HCT116 (cell line): ENCODE data around the gene TAAR6. TPM values are rescaled to one million over a fixed set of nuclear protein-coding genes. Genes with fewer than 3 reads are reported as not detected.

Experiments used
- ATAC-seq: fragments of 200-7000 bp; cut with Tn5 transposase; 2 replicates; pipeline ENCODE4 v1.9.1; 2020; ENCODE audit warnings: mild to moderate bottlenecking, moderate library complexity
- BruUV-seq: library from RNA; stranded (reverse); fragments of 400-500 nt; replicated peaks from 2 replicates; lab custom pipeline; 2021; lab: Mats Ljungman, UMichigan
- CTCF ChIA-PET: fragments of 300-600 bp; sonication (Branson Sonifier 250); formaldehyde crosslinking; loops from one replicate; lab custom pipeline; 2021; ENCODE audit warnings: antibody characterized with exemption; lab: Charles Lee
- POLR2A ChIA-PET: fragments of 300-600, 350-600 bp; sonication (Branson Sonifier 250); formaldehyde crosslinking; loops from one replicate; lab custom pipeline; 2021; ENCODE audit warnings: antibody characterized with exemption; lab: Charles Lee
- RAD21 ChIA-PET, 2 experiments: fragments of 300-600 bp; sonication (Branson Sonifier 250); formaldehyde crosslinking; loops; one replicate each; lab custom pipeline; 2023; ENCODE audit warnings: low total read pairs in 2 of 2; ENCODE audit not compliant: uncharacterized antibody in 2 of 2, unreplicated experiment in 2 of 2, low non-redundant PET in 1 of 2; lab: Charles Lee
- DNase-seq: peaks from one replicate; pipeline ENCODE4 v3.0.0-alpha.2; 2010; ENCODE audit warnings: low read depth, low spot score
- H2AFZ ChIP-seq: fragments of 200-600 bp; shearing (Covaris generic), sonication (generic); 2 replicates; pipeline ENCODE4 v1.6.1; 2017; ENCODE audit warnings: low read depth, mixed run types, mixed read lengths, antibody characterized with exemption, low read length; ENCODE audit not compliant: poor library complexity, severe bottlenecking
- H3K27ac ChIP-seq: 2 replicates; pipeline ENCODE4 v1.5.1; 2012; ENCODE audit warnings: low read depth, low read length
- H3K27me3 ChIP-seq: fragments of 200-600 bp; sonication (generic); 2 replicates; pipeline ENCODE4 v1.6.1; 2016; ENCODE audit warnings: mixed run types, low read length, mixed read lengths; ENCODE audit not compliant: insufficient read depth
- H3K36me3 ChIP-seq, 2 experiments: fragments of 200-500 bp in 1 of 2; fragments of 200-600 bp in 1 of 2; sonication (Bioruptor generic) in 1 of 2; sonication (generic) in 1 of 2; 2 replicates each; pipeline versions ENCODE4 v1.5.1 to v1.6.1; 2014 to 2016; ENCODE audit warnings: low read length in 2 of 2, inconsistent platforms in 1 of 2, mixed read lengths in 1 of 2, mixed run types in 1 of 2; ENCODE audit not compliant: insufficient read depth in 2 of 2, control insufficient read depth in 1 of 2
- H3K4me1 ChIP-seq, 2 experiments: fragments of 200-600 bp in 1 of 2; sonication (generic) in 1 of 2; 2 replicates each; pipeline versions ENCODE4 v1.5.1 to v1.6.1; 2012 to 2017; ENCODE audit warnings: low read length in 2 of 2, inconsistent platforms in 1 of 2, mild to moderate bottlenecking in 1 of 2, mixed read lengths in 1 of 2, mixed run types in 1 of 2, moderate library complexity in 1 of 2; ENCODE audit not compliant: insufficient read depth in 2 of 2, control insufficient read depth in 1 of 2
- H3K4me2 ChIP-seq: fragments of 200-600 bp; sonication (generic); 2 replicates; pipeline ENCODE4 v1.6.1; 2017; ENCODE audit warnings: mixed run types, low read length, mixed read lengths
- H3K4me3 ChIP-seq, 2 experiments: fragments of 200-600 bp in 1 of 2; sonication (generic) in 1 of 2; replicated peaks in 1 of 2; 2 replicates each; pipeline ENCODE4 v1.5.1; 2011 to 2016; ENCODE audit warnings: low read length in 2 of 2, control low read depth in 1 of 2, low read depth in 1 of 2, mild to moderate bottlenecking in 1 of 2, mixed read lengths in 1 of 2, mixed run types in 1 of 2
- H3K79me2 ChIP-seq: fragments of 200-600 bp; sonication (generic); 2 replicates; pipeline ENCODE4 v1.6.1; 2017; ENCODE audit warnings: mild to moderate bottlenecking, mixed run types, low read length, moderate library complexity, mixed read lengths; ENCODE audit not compliant: insufficient read depth
- H3K9ac ChIP-seq: fragments of 200-600 bp; sonication (generic); 2 replicates; pipeline ENCODE4 v1.6.1; 2016; ENCODE audit warnings: low read length, mixed read lengths
- H3K9me2 ChIP-seq: fragments of 200-600 bp; sonication (generic), shearing (Covaris generic); 2 replicates; pipeline ENCODE4 v1.6.1; 2017; ENCODE audit warnings: mixed run types, mild to moderate bottlenecking, moderate library complexity; ENCODE audit not compliant: insufficient read depth
- H3K9me3 ChIP-seq, 2 experiments: fragments of 200-500 bp in 1 of 2; fragments of 200-600 bp in 1 of 2; sonication (Bioruptor generic) in 1 of 2; sonication (generic) in 1 of 2; 2 replicates each; pipeline ENCODE4 v1.6.1; 2014 to 2017; ENCODE audit warnings: low read length in 2 of 2, mixed read lengths in 2 of 2, inconsistent platforms in 1 of 2, low read depth in 1 of 2, mild to moderate bottlenecking in 1 of 2, mixed run types in 1 of 2, moderate library complexity in 1 of 2; ENCODE audit not compliant: control insufficient read depth in 1 of 2, insufficient read depth in 1 of 2
- H4K20me1 ChIP-seq: fragments of 200-600 bp; sonication (generic), shearing (Covaris generic); 2 replicates; pipeline ENCODE4 v1.6.1; 2017; ENCODE audit warnings: mixed run types, mild to moderate bottlenecking, moderate library complexity; ENCODE audit not compliant: insufficient read depth
- ATF3 ChIP-seq: IDR thresholded peaks from 2 replicates; pipeline ENCODE4 v1.6.1; 2012
- CBX3 ChIP-seq: IDR thresholded peaks from 2 replicates; pipeline ENCODE4 v1.6.1; 2012; ENCODE audit warnings: low read depth
- CTCF ChIP-seq, 3 experiments: fragments of 200-600 bp in 1 of 3; sonication (generic) in 1 of 3; IDR thresholded peaks in 2 of 3; conservative IDR thresholded peaks in 1 of 3; 2 replicates each; pipeline ENCODE4 v1.5.1; 2012 to 2017; ENCODE audit warnings: low read depth in 2 of 3, low read length in 2 of 3, antibody characterized with exemption in 1 of 3, borderline replicate concordance in 1 of 3, control low read depth in 1 of 3, mild to moderate bottlenecking in 1 of 3, mixed read lengths in 1 of 3, mixed run types in 1 of 3, moderate library complexity in 1 of 3; ENCODE audit not compliant: insufficient read depth in 1 of 3
- ELF1 ChIP-seq: IDR thresholded peaks from 2 replicates; pipeline ENCODE4 v1.6.1; 2012; ENCODE audit warnings: low read depth, borderline replicate concordance
- EZH2phosphoT487 ChIP-seq: fragments of 200-600 bp; IDR thresholded peaks from 2 replicates; pipeline ENCODE4 v1.6.1; 2018; ENCODE audit warnings: antibody characterized with exemption, borderline replicate concordance
- FOSL1 ChIP-seq: IDR thresholded peaks from 2 replicates; pipeline ENCODE4 v1.6.1; 2012; ENCODE audit warnings: low read depth
- JUND ChIP-seq: IDR thresholded peaks from 2 replicates; pipeline ENCODE4 v1.6.1; 2012
- MAX ChIP-seq: IDR thresholded peaks from 2 replicates; pipeline ENCODE4 v1.6.1; 2012
- POLR2AphosphoS5 ChIP-seq: IDR thresholded peaks from 2 replicates; pipeline ENCODE4 v1.6.1; 2011; ENCODE audit warnings: mild to moderate bottlenecking, low read depth, low read length, moderate library complexity
- RAD21 ChIP-seq: IDR thresholded peaks from 2 replicates; pipeline ENCODE4 v1.6.1; 2012; ENCODE audit warnings: low read depth, mild to moderate bottlenecking
- REST ChIP-seq: IDR thresholded peaks from 2 replicates; pipeline ENCODE4 v1.6.1; 2012; ENCODE audit warnings: low read depth
- SIN3A ChIP-seq: IDR thresholded peaks from 2 replicates; pipeline ENCODE4 v1.6.1; 2012; ENCODE audit warnings: low read depth
- SP1 ChIP-seq: IDR thresholded peaks from 2 replicates; pipeline ENCODE4 v1.6.1; 2012; ENCODE audit warnings: low read depth
- SRF ChIP-seq: IDR thresholded peaks from 2 replicates; pipeline ENCODE4 v1.6.1; 2012; ENCODE audit warnings: low read depth
- TCF7L2 ChIP-seq: IDR thresholded peaks from 2 replicates; pipeline ENCODE4 v1.7.0; 2011; ENCODE audit warnings: borderline replicate concordance, inconsistent platforms; ENCODE audit not compliant: insufficient read depth, insufficient read length; ENCODE audit errors: extremely low read depth
- intact Hi-C: fragments of 100-400 bp; cut with micrococcal nuclease; formaldehyde crosslinking; loops from 2 replicates; pipeline ENCODE4 v1.10.0; 2022
- total RNA-seq: library from RNA; stranded (reverse); gene quantifications from one replicate; pipeline ENCODE4 v1.2.1, GENCODE V29; 2021; ENCODE audit not compliant: unreplicated experiment

Gene TAAR6
- total RNA-seq, 1 experiment from 2014 or later, result not detected

- Histone ChIP-seq H3K9ac (no peak overlapping the region), H3K27me3 (no peaks in the 10 kb centered on the region), H3K9me3 (no peaks in the 10 kb centered on the region), H3K79me2 (no peaks in the 10 kb centered on the region), H3K4me1 (no peaks in the 10 kb centered on the region), H3K4me2 (no peak overlapping the region), H3K4me3 (no peak overlapping the region), H2AFZ (no peak overlapping the region), H3K27ac (no peak overlapping the region), H3K36me3 (no peaks in the 10 kb centered on the region), H3K9me2 (no peaks in the 10 kb centered on the region), H4K20me1 (no peaks in the 10 kb centered on the region)
- ChIA-PET POLR2A (no interaction called here), RAD21 (no interaction called here), CTCF (no interaction called here)
- intact Hi-C loops, result no loop called here
- no TSS peak for BruUV-seq
- ATAC-seq, result no peak
- DNase-seq, result no peak
- TF ChIP-seq EZH2phosphoT487, result no peak
- TF ChIP-seq CTCF (IDR thresholded peaks at IDR 0.05 in 2 of 3, conservative IDR thresholded peaks at IDR 0.05 in 1 of 3; ENCODE audit: borderline replicate concordance in 1 of 3, insufficient read depth in 1 of 3, low read depth in 2 of 3, low read length in 2 of 3), result no peak
- TF ChIP-seq SRF, result no peak
- TF ChIP-seq TCF7L2, result no peak
- TF ChIP-seq POLR2AphosphoS5, result no peak
- TF ChIP-seq REST, result no peak
- TF ChIP-seq JUND, result no peak
- no peak for TF ChIP-seq ATF3
- TF ChIP-seq FOSL1, result no peak
- TF ChIP-seq CBX3, result no peak
- no peak for TF ChIP-seq MAX
- TF ChIP-seq ELF1, result no peak
- no peak for TF ChIP-seq SIN3A
- no peak for TF ChIP-seq SP1
- TF ChIP-seq RAD21, result no peak
These were observed 22.7 kb downstream of the TAAR6 start for GRCh38 chr6:132592855-132593254.
